LNCaP clone FGC (cell line): ENCODE measurements around the gene ARHGAP22.

ENCODE experiments used
- DNase-seq: peaks from one replicate; pipeline ENCODE4 v3.0.0-alpha.2; 2011; ENCODE audit warnings: low read depth
- H3K4me3 ChIP-seq: 2 replicates; pipeline ENCODE4 v1.5.1; 2011; ENCODE audit warnings: mild to moderate bottlenecking, low read depth, low read length, control low read depth
- TF ChIP-seq, protein P1 (sequence below): IDR thresholded peaks from 2 replicates; pipeline ENCODE4 v1.5.1; 2012; ENCODE audit warnings: mild to moderate bottlenecking; ENCODE audit not compliant: control insufficient read depth, insufficient read depth; ENCODE audit errors: extremely low read depth

ARHGAP22 gene

DNA sequence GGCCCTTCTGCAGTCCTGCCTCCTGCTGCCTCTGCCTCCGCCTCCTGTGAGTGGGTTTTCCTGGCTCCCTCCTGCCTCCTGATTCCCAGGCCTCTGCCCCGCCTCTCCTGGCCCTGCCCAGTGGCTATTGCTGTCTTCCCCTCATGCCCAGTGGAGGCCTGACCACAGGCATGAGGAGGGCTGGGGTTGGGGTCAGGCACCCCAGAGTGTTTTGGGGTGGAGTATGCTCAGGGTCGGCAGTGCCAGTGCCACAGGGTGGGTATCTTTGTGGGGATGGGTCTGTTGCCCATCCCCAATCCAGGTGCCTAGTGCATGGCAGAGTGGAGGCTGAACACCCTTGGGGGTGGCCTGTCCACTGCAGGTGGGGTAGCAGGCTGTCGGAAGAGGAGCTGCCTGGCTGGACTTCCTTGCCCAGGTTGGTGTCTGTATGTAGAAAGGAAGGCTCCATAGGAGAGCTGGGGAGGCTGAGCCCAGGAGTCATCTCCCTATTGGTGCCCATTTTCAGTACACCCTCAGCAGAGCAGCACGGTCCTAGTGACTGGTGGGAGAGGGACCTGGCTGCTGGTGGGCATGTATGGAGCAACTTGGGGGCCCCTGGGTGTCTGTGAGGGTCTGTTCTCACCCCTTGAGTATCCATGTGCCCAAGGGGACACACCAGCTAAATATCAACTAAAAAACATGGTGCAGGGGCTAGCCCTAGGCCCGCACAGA is 62.2 kb downstream of the ARHGAP22 start:
- no peak for DNase-seq
- TF ChIP-seq, protein P1, sequence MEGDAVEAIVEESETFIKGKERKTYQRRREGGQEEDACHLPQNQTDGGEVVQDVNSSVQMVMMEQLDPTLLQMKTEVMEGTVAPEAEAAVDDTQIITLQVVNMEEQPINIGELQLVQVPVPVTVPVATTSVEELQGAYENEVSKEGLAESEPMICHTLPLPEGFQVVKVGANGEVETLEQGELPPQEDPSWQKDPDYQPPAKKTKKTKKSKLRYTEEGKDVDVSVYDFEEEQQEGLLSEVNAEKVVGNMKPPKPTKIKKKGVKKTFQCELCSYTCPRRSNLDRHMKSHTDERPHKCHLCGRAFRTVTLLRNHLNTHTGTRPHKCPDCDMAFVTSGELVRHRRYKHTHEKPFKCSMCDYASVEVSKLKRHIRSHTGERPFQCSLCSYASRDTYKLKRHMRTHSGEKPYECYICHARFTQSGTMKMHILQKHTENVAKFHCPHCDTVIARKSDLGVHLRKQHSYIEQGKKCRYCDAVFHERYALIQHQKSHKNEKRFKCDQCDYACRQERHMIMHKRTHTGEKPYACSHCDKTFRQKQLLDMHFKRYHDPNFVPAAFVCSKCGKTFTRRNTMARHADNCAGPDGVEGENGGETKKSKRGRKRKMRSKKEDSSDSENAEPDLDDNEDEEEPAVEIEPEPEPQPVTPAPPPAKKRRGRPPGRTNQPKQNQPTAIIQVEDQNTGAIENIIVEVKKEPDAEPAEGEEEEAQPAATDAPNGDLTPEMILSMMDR = no peak
- H3K4me3 ChIP-seq = no peak overlapping the region

DNA sequence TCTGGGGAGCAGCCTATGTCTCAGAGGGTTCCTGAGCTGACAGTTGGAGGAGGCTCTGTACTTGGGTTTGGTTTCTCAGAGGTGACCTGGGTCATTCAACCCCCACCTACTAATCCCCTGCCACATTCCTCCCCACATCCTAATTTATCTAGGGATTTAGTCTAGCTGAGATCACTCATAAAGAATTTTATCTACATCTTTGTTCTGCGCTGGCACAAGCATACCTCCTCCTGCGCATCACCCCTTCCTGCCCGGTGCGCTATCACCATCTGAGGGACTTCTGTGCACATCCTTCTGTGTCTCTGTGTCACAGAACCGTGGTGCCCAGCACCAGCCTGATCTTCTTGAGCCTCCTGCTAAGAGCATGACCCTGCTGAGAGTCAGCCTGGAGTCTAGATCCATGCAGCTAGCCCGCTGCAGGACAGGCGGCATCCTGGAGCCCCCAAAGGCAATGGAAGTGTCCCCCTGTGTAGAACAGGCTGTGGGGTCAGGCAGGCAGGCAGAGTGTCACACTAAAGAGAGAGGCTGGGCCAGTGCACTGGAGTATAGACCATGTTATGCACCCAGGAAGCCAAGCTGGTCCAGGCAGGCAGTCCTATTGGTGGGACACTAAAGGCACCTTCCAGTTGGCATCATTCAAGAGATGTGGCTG is 63.6 kb downstream of the ARHGAP22 start:
- DNase-seq = no peak
- TF ChIP-seq, protein P1 = no peak

DNA sequence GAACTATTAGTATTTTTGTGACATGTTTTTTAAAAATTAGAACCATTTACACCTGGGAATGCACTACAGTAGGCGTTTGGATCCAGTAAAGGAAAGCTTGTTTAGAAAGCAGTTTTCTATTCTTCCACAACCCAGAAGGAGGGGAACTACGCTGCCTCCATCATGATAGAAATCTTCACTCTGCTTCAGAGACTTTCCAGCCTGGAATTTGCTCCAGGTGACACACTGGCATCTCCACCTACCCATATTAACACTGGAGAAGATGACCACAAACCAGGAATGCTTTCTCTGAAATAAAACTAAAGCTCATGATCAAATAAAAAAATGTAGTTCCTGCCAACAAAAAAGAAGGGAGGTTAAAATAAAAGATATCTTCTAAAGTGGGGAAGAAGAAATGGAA is 66.3 kb downstream of the ARHGAP22 start:
- no peak for DNase-seq

More for the DNA sequence above, 63.6 kb downstream of the ARHGAP22 start:
- no peak overlapping the region for H3K4me3 ChIP-seq

DNA sequence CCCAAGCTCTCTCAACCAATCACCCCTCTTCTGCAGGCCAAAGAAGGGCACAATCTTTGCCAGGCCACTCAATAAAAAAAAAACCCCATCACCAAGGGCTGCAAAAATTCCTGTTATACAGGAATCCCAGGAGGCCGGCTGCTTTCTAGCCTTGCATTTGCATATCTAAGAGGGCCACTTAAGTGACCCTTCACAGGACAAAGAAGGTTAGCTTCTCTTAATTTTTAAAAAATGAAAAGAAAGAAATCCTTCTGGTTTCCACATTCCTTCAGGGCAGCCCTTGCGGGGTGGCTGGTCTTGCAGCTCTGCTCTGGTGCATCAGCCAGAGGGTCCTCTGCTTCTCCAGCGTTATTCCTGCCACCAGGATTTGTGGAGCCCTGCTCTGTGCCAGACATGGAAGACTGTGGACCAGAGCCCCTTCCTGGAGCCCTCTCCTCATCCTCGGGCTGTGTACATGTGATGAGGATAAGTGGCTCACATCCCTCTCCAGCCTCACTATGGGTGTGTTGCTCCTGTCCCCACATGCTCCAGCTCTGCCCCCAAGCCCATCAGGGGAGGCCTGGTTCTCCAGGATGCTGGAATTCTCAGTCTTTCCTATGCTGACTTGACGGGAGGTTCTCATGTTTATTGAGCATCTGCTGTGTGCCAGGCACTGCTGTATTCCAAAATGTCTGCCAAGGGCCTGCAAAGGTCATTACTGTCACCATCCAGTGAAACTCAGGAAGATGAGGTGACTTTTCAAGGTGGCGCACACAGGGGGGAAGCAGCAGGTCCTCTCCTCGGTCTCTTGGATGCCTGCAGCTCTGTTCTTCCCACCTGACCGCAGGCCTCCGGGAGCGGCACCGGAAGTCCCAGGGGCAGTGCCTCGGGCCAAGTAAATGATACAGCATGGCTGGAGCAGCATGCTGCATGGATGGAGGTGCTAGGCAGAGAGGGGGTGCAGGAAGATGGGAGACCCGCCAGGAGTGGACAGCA is 67.7 kb downstream of the ARHGAP22 start:
- TF ChIP-seq, protein P1 = no peak
- no peak overlapping the region for H3K4me3 ChIP-seq
- DNase-seq = no peak

More for the DNA sequence above, 66.3 kb downstream of the ARHGAP22 start:
- no peak overlapping the region for H3K4me3 ChIP-seq
- TF ChIP-seq, protein P1 = no peak

DNA sequence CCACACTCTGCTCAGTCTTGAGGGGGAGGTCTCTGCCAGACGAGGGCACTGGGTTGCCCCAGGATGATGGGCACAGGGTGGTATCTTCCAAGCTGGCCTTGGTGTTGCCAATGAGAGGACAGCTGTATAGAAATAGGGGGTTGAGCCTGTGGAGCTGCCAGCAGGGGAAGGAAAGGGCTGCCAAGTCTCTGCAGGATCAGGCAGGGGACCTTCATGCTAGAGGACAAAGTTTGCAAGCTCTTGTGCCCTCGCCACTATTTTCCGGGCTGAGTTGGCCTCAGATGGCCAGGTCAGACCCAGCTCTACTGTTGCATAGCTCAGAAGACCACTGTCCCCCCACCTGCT is 68.7 kb downstream of the ARHGAP22 start:
- H3K4me3 ChIP-seq = no peak overlapping the region
- TF ChIP-seq, protein P1 = no peak
- no peak for DNase-seq

DNA sequence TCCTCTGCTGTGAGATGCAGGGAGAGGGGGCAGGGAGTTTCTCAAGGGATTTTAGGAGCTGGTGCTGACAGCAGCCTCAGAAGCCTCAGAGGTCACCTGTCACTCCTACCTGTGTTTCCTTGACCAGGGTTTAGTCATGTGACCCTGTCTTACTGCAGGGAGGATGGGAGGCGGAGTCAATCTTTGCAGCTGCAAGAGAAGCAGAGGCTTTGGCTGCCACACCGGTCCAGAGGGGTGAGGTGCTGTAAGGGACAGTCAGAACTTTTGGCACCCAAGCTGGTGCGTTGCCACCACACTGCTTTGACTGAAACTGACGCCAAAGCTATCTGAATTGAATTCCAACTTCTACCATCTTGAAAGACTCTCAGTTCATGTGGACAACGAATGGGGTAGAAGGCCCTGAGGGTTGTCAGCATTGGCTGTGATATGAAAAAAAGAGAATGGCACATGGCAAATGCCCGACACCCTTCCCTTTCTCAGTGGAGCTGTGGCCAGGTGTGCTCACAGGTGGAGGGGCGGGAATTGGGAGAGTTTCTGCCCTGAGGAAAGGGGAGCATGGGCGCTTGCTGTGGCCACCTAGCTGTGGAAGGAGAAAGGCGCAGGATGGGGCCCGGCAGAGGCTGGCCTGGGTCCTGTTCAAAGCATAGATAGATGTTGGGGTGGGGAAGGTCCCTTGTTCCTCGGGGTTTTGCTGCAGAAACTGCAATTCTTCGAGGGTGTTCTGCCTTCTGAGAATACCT is 69.3 kb downstream of the ARHGAP22 start:
- TF ChIP-seq, protein P1 = no peak
- no peak for DNase-seq
- H3K4me3 ChIP-seq = no peak overlapping the region
